ENCODE measurements around the gene AKAP13. TPM values are rescaled to one million over a fixed set of nuclear protein-coding genes. Genes with fewer than 3 reads are reported as not detected.

AKAP13 gene
- total and polyA plus RNA-seq, 2 donors (not counting 1 experiment from before 2014, with no cell fraction given) = 73.8 to 358 TPM

DNA sequence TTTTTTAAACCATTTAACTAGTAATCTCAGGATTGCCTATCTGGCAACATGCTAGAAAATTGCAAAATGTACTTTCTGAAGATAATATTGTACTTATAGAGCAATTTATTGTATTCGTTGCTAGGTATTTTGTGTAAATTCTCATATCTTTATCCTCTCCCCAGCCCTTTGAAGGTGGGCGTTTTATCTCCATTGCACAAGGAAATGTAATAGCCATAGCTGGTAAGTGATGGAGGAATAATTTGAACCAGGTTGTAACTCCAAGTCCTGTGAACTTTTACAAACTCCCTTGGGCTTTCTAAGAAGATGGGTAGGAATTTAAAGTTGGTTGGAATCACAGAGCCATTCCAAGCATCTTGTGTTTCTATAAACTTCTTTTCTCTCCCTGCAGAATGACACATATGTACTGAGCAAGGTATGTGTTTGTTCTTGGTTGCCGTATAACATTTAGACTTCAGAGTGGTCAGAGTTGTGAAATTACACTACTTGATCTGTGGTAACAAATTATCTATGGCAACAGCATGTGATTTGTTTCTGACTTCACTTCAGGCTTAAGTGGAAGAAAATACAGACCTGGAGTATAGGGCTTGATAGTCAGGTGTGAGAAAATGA is 170.9 kb downstream of the AKAP13 start:
- H3K9ac ChIP-seq (ENCODE audit: low read length) = no peak overlapping the region
- H3K4me2 ChIP-seq (replicated peaks; ENCODE audit: low read depth, low read length, poor library complexity, severe bottlenecking) = no peak overlapping the region
- H3K4me1 ChIP-seq (ENCODE audit: control insufficient read depth in 2 of 2, insufficient read depth in 2 of 2, low read length in 2 of 2) = peaks cover 23 to 25% of the 10 kb centered on the region in 2 donors
- H3K4me1 Mint-ChIP-seq = peaks cover 33% of the 10 kb centered on the region
- no peak overlapping the region for H3K4me3 ChIP-seq (ENCODE audit: control extremely low read depth in 1 of 5, extremely low read depth in 1 of 5, insufficient read depth in 1 of 5, low read depth in 2 of 5, low read length in 4 of 5)
- CTCF ChIA-PET = interaction anchor here (1.9 kb wide), 1 partner anchor 220 kb away, joined by 4 read pairs; no protein-coding TSS in a partner anchor
- peaks cover 39% of the 10 kb centered on the region for H3K79me2 ChIP-seq (ENCODE audit: control insufficient read depth, insufficient read depth, low read length)
- peaks cover 4% of the 10 kb centered on the region for H4K20me1 ChIP-seq (ENCODE audit: control insufficient read depth, insufficient read depth, low read length, poor library complexity, severe bottlenecking)
- H3K27me3 Mint-ChIP-seq = no peaks in the 10 kb centered on the region
- peaks cover 12 to 25% of the 10 kb centered on the region in 2 experiments for H3K36me3 ChIP-seq (replicated peaks in 1 of 2; ENCODE audit: control extremely low read depth in 1 of 2, control insufficient read depth in 1 of 2, extremely low read depth in 1 of 2, insufficient read depth in 2 of 2, low read length in 1 of 2)
- H3K9me3 Mint-ChIP-seq (ENCODE audit: insufficient read depth) = no peaks in the 10 kb centered on the region
- POLR2A ChIA-PET = no interaction called here
- no peak overlapping the region for H3K4me3 Mint-ChIP-seq
- no peaks in the 10 kb centered on the region for H3K27me3 ChIP-seq (replicated peaks in 1 of 4; ENCODE audit: control extremely low read depth in 1 of 4, control insufficient read depth in 3 of 4, insufficient read depth in 4 of 4, low read length in 3 of 4)
- no peak overlapping the region for H3K27ac ChIP-seq (ENCODE audit: low read length in 2 of 2)
- intact Hi-C loops (cut with micrococcal nuclease) = no loop called here
- TF ChIP-seq, protein P1, sequence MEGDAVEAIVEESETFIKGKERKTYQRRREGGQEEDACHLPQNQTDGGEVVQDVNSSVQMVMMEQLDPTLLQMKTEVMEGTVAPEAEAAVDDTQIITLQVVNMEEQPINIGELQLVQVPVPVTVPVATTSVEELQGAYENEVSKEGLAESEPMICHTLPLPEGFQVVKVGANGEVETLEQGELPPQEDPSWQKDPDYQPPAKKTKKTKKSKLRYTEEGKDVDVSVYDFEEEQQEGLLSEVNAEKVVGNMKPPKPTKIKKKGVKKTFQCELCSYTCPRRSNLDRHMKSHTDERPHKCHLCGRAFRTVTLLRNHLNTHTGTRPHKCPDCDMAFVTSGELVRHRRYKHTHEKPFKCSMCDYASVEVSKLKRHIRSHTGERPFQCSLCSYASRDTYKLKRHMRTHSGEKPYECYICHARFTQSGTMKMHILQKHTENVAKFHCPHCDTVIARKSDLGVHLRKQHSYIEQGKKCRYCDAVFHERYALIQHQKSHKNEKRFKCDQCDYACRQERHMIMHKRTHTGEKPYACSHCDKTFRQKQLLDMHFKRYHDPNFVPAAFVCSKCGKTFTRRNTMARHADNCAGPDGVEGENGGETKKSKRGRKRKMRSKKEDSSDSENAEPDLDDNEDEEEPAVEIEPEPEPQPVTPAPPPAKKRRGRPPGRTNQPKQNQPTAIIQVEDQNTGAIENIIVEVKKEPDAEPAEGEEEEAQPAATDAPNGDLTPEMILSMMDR (IDR thresholded peaks at IDR 0.05) = no peak
- TF ChIP-seq EZH2 (IDR thresholded peaks at IDR 0.05; ENCODE audit: borderline replicate concordance, insufficient read depth, low read depth, low read length, poor library complexity, severe bottlenecking) = no peak
- no peak for ATAC-seq (ENCODE audit: low read depth)
- WGBS (ENCODE audit: insufficient coverage) = 83% methylated on average over 1 of the region's 3 CpGs
- no peak overlapping the region for H3K27ac Mint-ChIP-seq
- H3K9me3 ChIP-seq (ENCODE audit: control extremely low read depth in 1 of 3, control insufficient read depth in 2 of 3, insufficient read depth in 1 of 3, low read length in 2 of 3) = no peaks in the 10 kb centered on the region
- H2AFZ ChIP-seq (ENCODE audit: insufficient read depth, low read depth, low read length, poor library complexity, severe bottlenecking) = no peak overlapping the region
- DNase-seq = no peak

DNA sequence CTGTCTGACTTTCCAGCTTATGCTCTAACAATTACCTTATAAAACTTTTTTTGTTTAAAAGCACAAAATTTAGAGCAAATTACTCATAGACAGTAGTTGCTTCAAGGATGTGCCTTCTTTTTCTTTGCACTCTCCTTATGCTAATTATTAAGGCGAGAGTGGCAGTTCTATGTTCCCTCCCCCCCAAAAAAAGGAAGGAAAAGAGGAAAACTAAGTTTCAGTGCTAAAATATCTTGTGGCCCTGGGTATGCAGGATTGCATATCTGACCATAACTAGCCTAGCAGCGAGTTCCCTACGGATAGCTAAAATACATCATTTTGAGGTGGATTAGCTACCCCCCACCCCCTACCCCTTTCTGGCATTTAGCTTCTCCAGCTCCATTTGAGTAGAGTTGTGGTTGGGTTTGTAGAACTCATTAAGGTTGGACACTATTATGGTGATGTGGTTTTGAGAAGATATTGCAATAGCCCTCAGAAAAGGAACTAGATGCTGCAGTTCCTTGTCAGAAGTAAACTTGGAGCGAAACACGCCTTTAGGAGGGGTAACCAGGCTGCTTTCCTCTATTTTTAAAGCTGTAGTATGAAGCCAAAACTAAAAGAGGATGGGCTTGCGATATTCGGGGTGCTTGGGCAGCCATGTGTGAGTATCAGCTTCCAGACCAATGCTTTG is 174.6 kb downstream of the AKAP13 start:
- H3K27me3 ChIP-seq (replicated peaks in 1 of 4; ENCODE audit: control extremely low read depth in 1 of 4, control insufficient read depth in 3 of 4, insufficient read depth in 4 of 4, low read length in 3 of 4) = no peaks in the 10 kb centered on the region
- Mint-ChIP-seq H3K4me1 (peaks cover 26% of the 10 kb centered on the region), H3K4me3 (peak overlapping the region; percentile 50), H3K9me3 (ENCODE audit: insufficient read depth) (no peaks in the 10 kb centered on the region), H3K27ac (peak overlapping the region; percentile 48), H3K27me3 (no peaks in the 10 kb centered on the region)
- no peak overlapping the region for H2AFZ ChIP-seq (ENCODE audit: insufficient read depth, low read depth, low read length, poor library complexity, severe bottlenecking)
- peaks cover 9 to 34% of the 10 kb centered on the region in 2 experiments for H3K36me3 ChIP-seq (replicated peaks in 1 of 2; ENCODE audit: control extremely low read depth in 1 of 2, control insufficient read depth in 1 of 2, extremely low read depth in 1 of 2, insufficient read depth in 2 of 2, low read length in 1 of 2)
- peak overlapping the region in 1 of 2 donors; percentile 22 for H3K27ac ChIP-seq (ENCODE audit: low read length in 2 of 2)
- H3K4me2 ChIP-seq (replicated peaks; ENCODE audit: low read depth, low read length, poor library complexity, severe bottlenecking) = peak overlapping the region; percentile 38
- DNase-seq = peak; percentile 31
- ChIA-PET CTCF (interaction anchor here (0.6 to 1.4 kb wide), 4 partner anchors 11 to 265 kb away, joined by 3 to 4 read pairs (median 3); no protein-coding TSS in a partner anchor), POLR2A (interaction anchor here (0.8 to 1.6 kb wide), 2 partner anchors 26 to 29 kb away, joined by 4 read pairs; no protein-coding TSS in a partner anchor)
- H3K4me3 ChIP-seq (ENCODE audit: control extremely low read depth in 1 of 5, extremely low read depth in 1 of 5, insufficient read depth in 1 of 5, low read depth in 2 of 5, low read length in 4 of 5) = peak overlapping the region in 1 of 5 experiments; percentile 41
- H3K79me2 ChIP-seq (ENCODE audit: control insufficient read depth, insufficient read depth, low read length) = peaks cover 34% of the 10 kb centered on the region
- TF ChIP-seq EZH2 (IDR thresholded peaks at IDR 0.05; ENCODE audit: borderline replicate concordance, insufficient read depth, low read depth, low read length, poor library complexity, severe bottlenecking) = no peak
- TF ChIP-seq, protein P1 (IDR thresholded peaks at IDR 0.05) = no peak
- no peak for ATAC-seq (ENCODE audit: low read depth)
- H3K9me3 ChIP-seq (ENCODE audit: control extremely low read depth in 1 of 3, control insufficient read depth in 2 of 3, insufficient read depth in 1 of 3, low read length in 2 of 3) = no peaks in the 10 kb centered on the region
- H3K9ac ChIP-seq (ENCODE audit: low read length) = no peak overlapping the region
- intact Hi-C loops (cut with micrococcal nuclease) = no loop called here
- peaks cover 17% of the 10 kb centered on the region in 2 donors for H3K4me1 ChIP-seq (ENCODE audit: control insufficient read depth in 2 of 2, insufficient read depth in 2 of 2, low read length in 2 of 2)
- 15% methylated on average over 2 of the region's 7 CpGs for WGBS (ENCODE audit: insufficient coverage)
- peaks cover 7% of the 10 kb centered on the region for H4K20me1 ChIP-seq (ENCODE audit: control insufficient read depth, insufficient read depth, low read length, poor library complexity, severe bottlenecking)

Measured in B cell (primary cell).